ENCODE results near the gene CFL1.

Gene CFL1

DNA sequence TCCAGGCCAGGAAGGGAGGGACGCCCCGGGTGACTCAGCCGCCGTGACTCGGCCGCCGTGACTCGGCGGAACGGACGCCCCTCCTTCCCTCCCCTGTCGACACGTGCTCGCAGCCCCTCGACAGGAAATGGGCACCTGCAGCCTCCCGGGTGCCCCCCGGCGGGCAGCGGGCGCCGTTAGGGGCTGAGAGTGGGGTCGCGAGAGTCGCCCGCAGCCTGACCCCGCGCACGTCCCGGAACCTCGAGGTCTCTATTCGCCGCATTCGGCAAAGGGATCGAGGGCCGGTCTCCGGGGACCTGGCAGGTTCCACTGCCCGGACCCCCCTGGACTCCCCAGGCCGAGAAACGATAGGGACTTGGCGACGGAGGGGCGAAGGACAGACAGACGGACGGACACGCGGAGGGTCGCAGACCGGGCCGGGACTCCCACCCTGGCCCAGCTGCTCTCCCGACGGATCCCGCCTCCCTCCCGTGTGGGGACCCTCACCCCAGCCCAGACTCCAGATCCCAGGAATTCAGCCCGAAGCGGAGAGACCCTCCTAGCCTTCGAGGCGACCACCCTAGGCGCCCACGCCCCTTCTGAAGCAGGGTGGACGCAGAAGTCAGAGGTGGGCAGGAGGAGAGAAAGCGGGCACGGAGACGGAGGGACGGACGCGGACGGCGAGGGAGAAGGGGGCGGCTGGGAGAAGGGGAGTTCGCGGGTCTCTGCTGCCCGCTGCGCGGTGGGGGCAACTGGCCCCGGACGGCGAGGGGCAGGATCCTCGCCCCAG is 41.6 kb upstream of the CFL1 start:
- no peak; the same call in 1 of the 2 replicates for TF ChIP-seq CTCF (IDR thresholded peaks at IDR 0.05; ENCODE audit: low read depth, low read length)
- DNase-seq (ENCODE audit: extremely low read depth, low read depth), result peak; percentile 64

DNA sequence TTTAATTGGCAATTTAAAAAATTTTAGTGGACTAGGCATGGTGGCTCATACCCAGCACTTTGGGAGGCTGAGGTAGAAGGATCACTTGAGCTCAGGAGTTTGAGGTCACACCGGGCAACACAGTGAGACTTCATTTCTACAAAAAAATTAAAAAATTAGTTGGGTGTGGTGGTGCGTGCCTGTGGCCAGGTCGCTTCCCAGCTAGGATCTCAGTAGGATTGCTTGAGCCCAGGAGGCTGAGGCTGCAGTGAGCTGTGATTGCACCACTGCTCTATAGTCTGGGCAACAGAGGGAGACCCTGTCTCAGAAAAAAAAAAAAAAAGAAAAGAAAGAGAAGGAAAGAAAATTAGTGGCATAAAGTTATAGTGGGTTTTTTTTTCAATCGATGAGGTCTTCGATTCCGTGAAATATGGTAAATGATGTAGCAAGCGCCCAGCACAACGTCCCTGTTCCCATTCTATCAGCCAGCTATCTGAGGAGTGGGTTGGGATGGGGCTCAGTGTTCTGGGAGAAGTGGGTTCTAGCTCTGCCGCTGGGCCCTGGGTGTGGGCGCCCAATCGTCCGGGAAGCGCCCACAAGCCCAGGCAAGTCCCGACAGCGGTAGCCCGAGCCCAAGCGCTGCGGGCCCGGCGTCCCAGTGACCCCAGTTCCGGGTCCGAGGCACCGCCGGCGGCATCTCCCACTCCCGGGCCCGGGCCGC is 40.8 kb upstream of the CFL1 start:
- no peak for DNase-seq (ENCODE audit: extremely low read depth, low read depth)
- TF ChIP-seq CTCF (IDR thresholded peaks at IDR 0.05; ENCODE audit: low read depth, low read length), result no peak

GRCh38 chr11:65897020-65897471 is 39.1 kb upstream of the CFL1 start:
- no peak for TF ChIP-seq CTCF (IDR thresholded peaks at IDR 0.05; ENCODE audit: low read depth, low read length)
- DNase-seq (ENCODE audit: extremely low read depth, low read depth), result no peak

GRCh38 chr11:65896034-65896999 is 38.3 kb upstream of the CFL1 start:
- DNase-seq (ENCODE audit: extremely low read depth, low read depth), result no peak
- no peak for TF ChIP-seq CTCF (IDR thresholded peaks at IDR 0.05; ENCODE audit: low read depth, low read length)

- no peak for TF ChIP-seq CTCF (IDR thresholded peaks at IDR 0.05; ENCODE audit: low read depth, low read length)
- DNase-seq (ENCODE audit: extremely low read depth, low read depth), result no peak
These were observed 37.6 kb upstream of the CFL1 start for GRCh38 chr11:65895482-65895981.

DNA sequence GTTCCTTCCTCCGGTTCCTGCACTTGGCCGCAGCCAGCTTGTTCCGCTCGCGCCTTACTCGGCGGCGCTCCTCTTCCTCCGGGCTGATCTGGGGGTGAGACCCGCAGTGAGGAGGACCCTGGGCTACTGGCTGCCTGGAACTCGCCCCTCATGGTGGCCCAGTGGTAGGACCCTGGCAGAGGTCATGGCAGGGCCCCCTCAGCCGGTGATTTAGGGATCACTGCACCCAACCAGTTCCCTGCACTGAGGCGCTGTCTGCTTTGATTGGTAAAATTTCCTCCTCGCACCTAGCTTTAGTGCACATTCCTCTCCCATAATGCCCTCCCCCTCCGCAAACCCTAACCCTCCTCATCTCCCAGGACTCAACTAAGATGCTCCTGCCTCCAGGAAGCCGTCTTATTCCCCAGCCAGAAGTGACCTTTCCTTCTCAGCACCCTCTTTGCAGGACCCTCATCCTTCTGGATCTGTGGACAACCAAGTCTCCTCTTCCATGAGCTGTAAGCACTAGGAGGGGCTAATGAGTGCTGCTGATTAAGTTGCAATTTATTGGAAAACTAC is 36.1 kb upstream of the CFL1 start:
- no peak for TF ChIP-seq CTCF (IDR thresholded peaks at IDR 0.05; ENCODE audit: low read depth, low read length)
- no peak for DNase-seq (ENCODE audit: extremely low read depth, low read depth)

Measured in AG09319 (cell line).